ENCODE results near the gene DGKE. TPM values are rescaled to one million over a fixed set of nuclear protein-coding genes. Genes with fewer than 3 reads are reported as not detected.

Gene DGKE
- total and polyA plus RNA-seq, 8 donors: 1.8 to 7.6 (median 4.4) TPM

- intact Hi-C loops (cut with DNase I): no loop called here
- Histone ChIP-seq H3K9me3 (no peaks in the 10 kb centered on the region), H3K4me3 (no peak overlapping the region), H3K4me1 (no peaks in the 10 kb centered on the region), H3K27me3 (no peaks in the 10 kb centered on the region), H3K27ac (no peak overlapping the region), H3K36me3 (no peaks in the 10 kb centered on the region)
- no peak for TF ChIP-seq CTCF (IDR thresholded peaks at IDR 0.05)
- no peak for FAIRE-seq
- DNase-seq: no peak
- no peak for ATAC-seq
- 86 to 94% methylated on average over 4 of the region's 4 CpGs for whole genome bisulfite sequencing, 2 donors
Measured at GRCh38 chr17:56801459-56802178, 32.3 kb upstream of the DGKE start.

- Histone ChIP-seq H3K36me3 (no peaks in the 10 kb centered on the region), H3K27ac (no peak overlapping the region), H3K9me3 (no peaks in the 10 kb centered on the region), H3K27me3 (no peaks in the 10 kb centered on the region), H3K4me3 (no peak overlapping the region), H3K4me1 (no peaks in the 10 kb centered on the region)
- intact Hi-C loops (cut with DNase I): no loop called here
- DNase-seq (no peak), ATAC-seq (no peak), FAIRE-seq (no peak)
- WGBS, 2 donors: 79 to 86% methylated on average over 1 of the region's 1 CpG
- no peak for TF ChIP-seq CTCF (IDR thresholded peaks at IDR 0.05)
Measured at GRCh38 chr17:56803071-56803470, 30.9 kb upstream of the DGKE start.

- Histone ChIP-seq H3K4me1 (no peaks in the 10 kb centered on the region), H3K27me3 (no peaks in the 10 kb centered on the region), H3K27ac (no peak overlapping the region), H3K9me3 (no peaks in the 10 kb centered on the region), H3K36me3 (no peaks in the 10 kb centered on the region), H3K4me3 (no peak overlapping the region)
- no peak for ATAC-seq
- 89 to 98% methylated on average over 3 of the region's 3 CpGs for WGBS, 2 donors
- DNase-seq: no peak
- intact Hi-C loops (cut with DNase I): no loop called here
- no peak for FAIRE-seq
- TF ChIP-seq CTCF (IDR thresholded peaks at IDR 0.05): no peak
Measured at GRCh38 chr17:56804454-56804853, 29.5 kb upstream of the DGKE start.

GRCh38 chr17:56806949-56807348 is 27.0 kb upstream of the DGKE start:
- Histone ChIP-seq H3K36me3 (no peaks in the 10 kb centered on the region), H3K27ac (no peak overlapping the region), H3K4me1 (no peaks in the 10 kb centered on the region), H3K27me3 (no peaks in the 10 kb centered on the region), H3K4me3 (no peak overlapping the region), H3K9me3 (no peaks in the 10 kb centered on the region)
- intact Hi-C loops (cut with DNase I): no loop called here
- ATAC-seq (no peak), DNase-seq (no peak), FAIRE-seq (no peak)
- WGBS, 2 donors: 80 to 87% methylated on average over 4 of the region's 4 CpGs
- TF ChIP-seq CTCF (IDR thresholded peaks at IDR 0.05): no peak

GRCh38 chr17:56807723-56808122 is 26.2 kb upstream of the DGKE start:
- Histone ChIP-seq H3K36me3 (no peaks in the 10 kb centered on the region), H3K9me3 (no peaks in the 10 kb centered on the region), H3K27me3 (no peaks in the 10 kb centered on the region), H3K4me1 (no peaks in the 10 kb centered on the region), H3K4me3 (no peak overlapping the region), H3K27ac (no peak overlapping the region)
- DNase-seq: no peak
- no peak for TF ChIP-seq CTCF (IDR thresholded peaks at IDR 0.05)
- FAIRE-seq: no peak
- 96 to 100% methylated on average over 3 of the region's 3 CpGs for WGBS, 2 donors
- intact Hi-C loops (cut with DNase I): no loop called here
- ATAC-seq: no peak

All from pancreas (tissue), 10 donors.